ENCODE measurements around the gene OR14J1.

DNA sequence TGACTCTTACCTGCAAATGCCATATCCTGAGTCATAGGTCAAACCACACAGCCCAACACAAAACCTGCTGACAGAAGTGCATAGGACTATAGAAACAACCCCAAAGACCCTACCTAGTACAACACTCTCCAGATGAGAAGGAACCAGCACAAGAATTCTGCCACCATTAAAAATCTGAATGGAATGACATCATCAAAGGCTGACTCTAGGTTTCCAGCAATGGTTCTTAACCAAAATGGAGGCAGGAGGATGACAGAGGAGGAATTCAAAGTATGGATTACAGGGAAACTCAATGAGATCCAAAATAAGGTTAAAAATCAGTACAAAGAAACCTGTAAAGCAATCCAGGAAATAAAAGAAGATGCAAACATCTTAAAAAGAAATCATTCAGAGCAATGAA lies 31.2 kb downstream of the OR14J1 start:
- TF ChIP-seq, protein P1, sequence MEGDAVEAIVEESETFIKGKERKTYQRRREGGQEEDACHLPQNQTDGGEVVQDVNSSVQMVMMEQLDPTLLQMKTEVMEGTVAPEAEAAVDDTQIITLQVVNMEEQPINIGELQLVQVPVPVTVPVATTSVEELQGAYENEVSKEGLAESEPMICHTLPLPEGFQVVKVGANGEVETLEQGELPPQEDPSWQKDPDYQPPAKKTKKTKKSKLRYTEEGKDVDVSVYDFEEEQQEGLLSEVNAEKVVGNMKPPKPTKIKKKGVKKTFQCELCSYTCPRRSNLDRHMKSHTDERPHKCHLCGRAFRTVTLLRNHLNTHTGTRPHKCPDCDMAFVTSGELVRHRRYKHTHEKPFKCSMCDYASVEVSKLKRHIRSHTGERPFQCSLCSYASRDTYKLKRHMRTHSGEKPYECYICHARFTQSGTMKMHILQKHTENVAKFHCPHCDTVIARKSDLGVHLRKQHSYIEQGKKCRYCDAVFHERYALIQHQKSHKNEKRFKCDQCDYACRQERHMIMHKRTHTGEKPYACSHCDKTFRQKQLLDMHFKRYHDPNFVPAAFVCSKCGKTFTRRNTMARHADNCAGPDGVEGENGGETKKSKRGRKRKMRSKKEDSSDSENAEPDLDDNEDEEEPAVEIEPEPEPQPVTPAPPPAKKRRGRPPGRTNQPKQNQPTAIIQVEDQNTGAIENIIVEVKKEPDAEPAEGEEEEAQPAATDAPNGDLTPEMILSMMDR (conservative IDR thresholded peaks at IDR 0.05; ENCODE audit: low read depth, low read length): no peak
- no peak for TF ChIP-seq EZH2 (IDR thresholded peaks at IDR 0.05; ENCODE audit: borderline replicate concordance, low read depth, low read length, poor library complexity, severe bottlenecking)
